Astrocyte (in vitro differentiated cells and primary cell): ENCODE data around the gene CGA. TPM values are rescaled to one million over a fixed set of nuclear protein-coding genes. Genes with fewer than 3 reads are reported as not detected.
A peak's percentile ranks its signal among the peaks of the same experiment; 100 is the strongest.

ENCODE experiments used
- DNase-seq: peaks from one replicate; pipeline ENCODE4 v3.0.0-alpha.2; 2010; ENCODE audit warnings: low read depth
- FAIRE-seq: peaks from 2 replicates; lab custom pipeline; 2011; peaks lifted over from hg19 to GRCh38; lab: Jason Lieb, UNC
- H2AFZ ChIP-seq: 2 replicates; pipeline ENCODE4 v1.6.0; 2012; ENCODE audit warnings: low read depth, low read length, inconsistent platforms
- H3K27ac ChIP-seq: 2 replicates; pipeline ENCODE4 v1.5.1; 2011; ENCODE audit warnings: low read depth, low read length, inconsistent platforms
- H3K27me3 ChIP-seq: 2 replicates; pipeline ENCODE4 v1.6.0; 2011; ENCODE audit warnings: low read length, inconsistent platforms; ENCODE audit not compliant: insufficient read depth
- H3K36me3 ChIP-seq: 2 replicates; pipeline ENCODE4 v1.5.1; 2011; ENCODE audit warnings: low read length, inconsistent platforms; ENCODE audit not compliant: insufficient read depth
- H3K4me1 ChIP-seq: 2 replicates; pipeline ENCODE4 v1.5.1; 2011; ENCODE audit warnings: low read length, inconsistent platforms; ENCODE audit not compliant: insufficient read depth
- H3K4me2 ChIP-seq: 2 replicates; pipeline ENCODE4 v1.6.0; 2012; ENCODE audit warnings: low read length, inconsistent platforms
- H3K4me3 ChIP-seq: 2 replicates; pipeline ENCODE4 v1.5.1; 2011; ENCODE audit warnings: low read depth, mild to moderate bottlenecking, low read length, inconsistent platforms; ENCODE audit not compliant: insufficient read depth
- H3K79me2 ChIP-seq: 2 replicates; pipeline ENCODE4 v1.6.0; 2012; ENCODE audit warnings: mild to moderate bottlenecking, low read length, inconsistent platforms; ENCODE audit not compliant: insufficient read depth
- H3K9ac ChIP-seq: 2 replicates; pipeline ENCODE4 v1.6.0; 2012; ENCODE audit warnings: mild to moderate bottlenecking, low read length, inconsistent platforms
- H3K9me3 ChIP-seq: 2 replicates; pipeline ENCODE4 v1.5.1; 2012; ENCODE audit warnings: low read depth, mild to moderate bottlenecking, low read length, inconsistent platforms; ENCODE audit not compliant: insufficient read depth
- H4K20me1 ChIP-seq: 2 replicates; pipeline ENCODE4 v1.6.0; 2012; ENCODE audit warnings: low read length, inconsistent platforms; ENCODE audit not compliant: insufficient read depth
- H3K27ac Mint-ChIP-seq: one replicate; pipeline ENCODE4 v1.8.0; 2021; ENCODE audit warnings: mild to moderate bottlenecking, mixed read lengths; ENCODE audit not compliant: unreplicated experiment
- H3K27me3 Mint-ChIP-seq: one replicate; pipeline ENCODE4 v1.8.0; 2021; ENCODE audit warnings: low read depth, mixed read lengths; ENCODE audit not compliant: unreplicated experiment
- H3K36me3 Mint-ChIP-seq: one replicate; pipeline ENCODE4 v1.8.0; 2021; ENCODE audit warnings: low read depth, mixed read lengths; ENCODE audit not compliant: unreplicated experiment
- H3K4me1 Mint-ChIP-seq: one replicate; pipeline ENCODE4 v1.8.0; 2021; ENCODE audit warnings: low read depth, mixed read lengths; ENCODE audit not compliant: unreplicated experiment
- H3K4me3 Mint-ChIP-seq: one replicate; pipeline ENCODE4 v1.8.0; 2021; ENCODE audit warnings: mild to moderate bottlenecking, moderate library complexity, mixed read lengths; ENCODE audit not compliant: unreplicated experiment
- H3K9me3 Mint-ChIP-seq: one replicate; pipeline ENCODE4 v1.8.0; 2021; ENCODE audit warnings: mild to moderate bottlenecking, mixed read lengths; ENCODE audit not compliant: unreplicated experiment
- CTCF ChIP-seq: IDR thresholded peaks from 2 replicates; pipeline ENCODE4 v1.5.1; 2011; ENCODE audit warnings: low read depth, mild to moderate bottlenecking, inconsistent platforms, low read length, moderate library complexity; ENCODE audit not compliant: insufficient read depth
- EZH2 ChIP-seq: IDR thresholded peaks from 2 replicates; pipeline ENCODE4 v1.6.1; 2012; ENCODE audit warnings: mild to moderate bottlenecking, low read length, inconsistent platforms; ENCODE audit not compliant: insufficient read depth
- total RNA-seq: library from RNA; stranded (reverse); gene quantifications from 2 replicates; pipeline ENCODE4 v1.2.1, GENCODE V29; 2021

Gene CGA
- total RNA-seq, 1 donor from 2014 or later = 2.0 TPM

- H3K4me3 ChIP-seq = no peak overlapping the region
- no peak for FAIRE-seq
- Mint-ChIP-seq H3K27ac (no peak overlapping the region), H3K4me1 (no peaks in the 10 kb centered on the region), H3K9me3 (peaks cover 2% of the 10 kb centered on the region), H3K36me3 (no peaks in the 10 kb centered on the region), H3K27me3 (no peaks in the 10 kb centered on the region), H3K4me3 (no peak overlapping the region)
- H3K4me2 ChIP-seq = no peak overlapping the region
- H3K27me3 ChIP-seq = no peaks in the 10 kb centered on the region
- TF ChIP-seq CTCF = no peak
- TF ChIP-seq EZH2 = no peak
- no peak overlapping the region for H3K9ac ChIP-seq
- H3K27ac ChIP-seq = no peak overlapping the region
- no peak for DNase-seq
- peaks cover 3% of the 10 kb centered on the region for H3K4me1 ChIP-seq
- no peaks in the 10 kb centered on the region for H3K36me3 ChIP-seq
- no peak overlapping the region for H2AFZ ChIP-seq
- no peaks in the 10 kb centered on the region for H4K20me1 ChIP-seq
- H3K79me2 ChIP-seq = no peaks in the 10 kb centered on the region
- H3K9me3 ChIP-seq = no peaks in the 10 kb centered on the region
Measured at GRCh38 chr6:87110636-87111035, 15.7 kb upstream of the CGA start.

DNA sequence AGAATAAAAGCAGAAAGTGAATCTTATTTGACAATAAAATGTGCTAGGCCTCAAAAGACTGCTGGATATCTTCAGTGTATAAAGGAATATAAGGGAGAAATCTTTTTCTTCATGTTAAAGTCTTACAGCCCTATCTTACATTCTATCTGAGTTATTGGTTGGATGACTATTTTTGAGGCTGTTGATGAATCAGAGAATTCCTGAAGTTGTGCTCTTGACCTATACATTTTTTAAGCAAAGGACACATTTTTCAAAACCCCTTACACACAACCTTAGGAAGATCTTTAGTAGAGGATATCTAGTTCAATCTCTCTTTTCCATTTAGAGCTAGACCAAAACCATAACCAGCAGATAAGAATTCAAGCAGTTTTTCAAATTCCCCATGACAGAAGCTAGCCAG lies 10.9 kb upstream of the CGA start:
- Histone ChIP-seq H3K9me3 (no peaks in the 10 kb centered on the region), H3K4me3 (no peak overlapping the region), H2AFZ (no peak overlapping the region), H3K36me3 (no peaks in the 10 kb centered on the region), H3K79me2 (no peaks in the 10 kb centered on the region), H3K27ac (peak overlapping the region; percentile 17), H3K27me3 (no peaks in the 10 kb centered on the region), H3K4me1 (peaks cover 3% of the 10 kb centered on the region), H3K4me2 (peak overlapping the region; percentile 39), H3K9ac (no peak overlapping the region), H4K20me1 (no peaks in the 10 kb centered on the region)
- TF ChIP-seq EZH2 = no peak
- TF ChIP-seq CTCF = no peak
- no peaks in the 10 kb centered on the region for H3K4me1 Mint-ChIP-seq
- peaks cover 2% of the 10 kb centered on the region for H3K9me3 Mint-ChIP-seq
- H3K27me3 Mint-ChIP-seq = no peaks in the 10 kb centered on the region
- H3K4me3 Mint-ChIP-seq = no peak overlapping the region
- DNase-seq (peak; percentile 79), FAIRE-seq (peak; percentile 23)
- no peaks in the 10 kb centered on the region for H3K36me3 Mint-ChIP-seq
- H3K27ac Mint-ChIP-seq = no peak overlapping the region

- no peak overlapping the region for H2AFZ ChIP-seq
Measured at GRCh38 chr6:87104667-87105066, 9.8 kb upstream of the CGA start.

More at GRCh38 chr6:87104667-87105066, 9.8 kb upstream of the CGA start:
- Histone ChIP-seq H3K4me3 (no peak overlapping the region), H3K36me3 (no peaks in the 10 kb centered on the region), H3K4me1 (peaks cover 3% of the 10 kb centered on the region), H4K20me1 (no peaks in the 10 kb centered on the region), H3K79me2 (no peaks in the 10 kb centered on the region), H3K9ac (no peak overlapping the region), H3K27ac (no peak overlapping the region), H3K4me2 (peak overlapping the region; percentile 2), H3K9me3 (no peaks in the 10 kb centered on the region), H3K27me3 (no peaks in the 10 kb centered on the region)
- no peak overlapping the region for H3K27ac Mint-ChIP-seq
- FAIRE-seq (no peak), DNase-seq (peak; percentile 33)
- no peaks in the 10 kb centered on the region for H3K36me3 Mint-ChIP-seq
- H3K4me1 Mint-ChIP-seq = no peaks in the 10 kb centered on the region
- TF ChIP-seq EZH2 (no peak), CTCF (no peak)
- H3K9me3 Mint-ChIP-seq = peaks cover 2% of the 10 kb centered on the region
- no peak overlapping the region for H3K4me3 Mint-ChIP-seq
- no peaks in the 10 kb centered on the region for H3K27me3 Mint-ChIP-seq
